ENCODE data around the gene GABRD.

GABRD gene

GRCh38 chr1:2018217-2019171 is 651 bp upstream of the GABRD start:
- DNase-seq (ENCODE audit: low read depth, low spot score) = no peak

- DNase-seq (ENCODE audit: low read depth, low spot score) = no peak
These were observed 595 bp downstream of the GABRD start for GRCh38 chr1:2019571-2020309.

- no peak for DNase-seq (ENCODE audit: low read depth, low spot score)
These were observed 1.1 kb downstream of the GABRD start for GRCh38 chr1:2020310-2020655.

GRCh38 chr1:2021550-2021949 is 2.4 kb downstream of the GABRD start:
- no peak for DNase-seq (ENCODE audit: low read depth, low spot score)

- no peak for DNase-seq (ENCODE audit: low read depth, low spot score)
These were observed 3.1 kb downstream of the GABRD start for GRCh38 chr1:2022063-2022770.

- DNase-seq (ENCODE audit: low read depth, low spot score) = no peak
These were observed 4.0 kb downstream of the GABRD start for GRCh38 chr1:2023187-2023586.

GRCh38 chr1:2024451-2024850 is 5.3 kb downstream of the GABRD start:
- no peak for DNase-seq (ENCODE audit: low read depth, low spot score)

- DNase-seq (ENCODE audit: low read depth, low spot score) = no peak
These were observed 5.7 kb downstream of the GABRD start for GRCh38 chr1:2024887-2025286.

- DNase-seq (ENCODE audit: low read depth, low spot score) = no peak
These were observed 6.4 kb downstream of the GABRD start for GRCh38 chr1:2025491-2025981.

- no peak for DNase-seq (ENCODE audit: low read depth, low spot score)
These were observed 8.9 kb downstream of the GABRD start for GRCh38 chr1:2027961-2028583.

- no peak for DNase-seq (ENCODE audit: low read depth, low spot score)
These were observed 9.9 kb downstream of the GABRD start for GRCh38 chr1:2028870-2029560.

- no peak for DNase-seq (ENCODE audit: low read depth, low spot score)
These were observed 10.4 kb downstream of the GABRD start for GRCh38 chr1:2029561-2029960.

GRCh38 chr1:2030076-2030871 is 11.1 kb downstream of the GABRD start:
- no peak for DNase-seq (ENCODE audit: low read depth, low spot score)

- no peak for DNase-seq (ENCODE audit: low read depth, low spot score)
These were observed 12.7 kb downstream of the GABRD start for GRCh38 chr1:2031546-2032540.

- no peak for DNase-seq (ENCODE audit: low read depth, low spot score)
These were observed 13.6 kb downstream of the GABRD start for GRCh38 chr1:2032737-2033136.

- no peak for DNase-seq (ENCODE audit: low read depth, low spot score)
These were observed 14.0 kb downstream of the GABRD start for GRCh38 chr1:2033165-2033564.

GRCh38 chr1:2036287-2036686 is 17.1 kb downstream of the GABRD start:
- DNase-seq (ENCODE audit: low read depth, low spot score) = no peak

- DNase-seq (ENCODE audit: low read depth, low spot score) = no peak
These were observed 18.3 kb downstream of the GABRD start for GRCh38 chr1:2037314-2037979.
